Measurements from ENCODE around the gene KRT3. TPM values are rescaled to one million over a fixed set of nuclear protein-coding genes. Genes with fewer than 3 reads are reported as not detected.

Gene KRT3
- total RNA-seq, 1 donor from 2014 or later, result not detected

DNA sequence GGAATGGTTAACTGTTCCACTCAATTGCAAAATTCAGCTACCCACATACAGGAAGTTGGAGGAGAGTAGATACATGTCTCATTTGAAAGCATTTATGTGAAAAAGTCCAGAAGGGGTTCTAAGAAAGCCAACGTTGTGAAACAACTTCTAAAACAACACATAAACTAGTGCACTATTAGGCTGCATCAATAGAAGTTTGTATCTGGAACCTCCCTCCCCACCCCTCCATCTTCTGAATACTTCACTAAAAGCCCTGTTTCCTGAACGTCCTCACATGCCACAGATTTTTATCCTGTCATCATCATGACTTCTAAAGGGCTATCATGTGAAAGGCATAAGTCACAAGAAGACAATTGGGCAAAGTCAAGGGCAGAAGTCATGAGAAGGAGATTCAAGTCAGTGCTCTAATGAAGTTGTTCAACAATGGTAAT lies 32.7 kb upstream of the KRT3 start:
- peak; percentile 41 for ATAC-seq
- H3K4me3 ChIP-seq, result no peak overlapping the region
- TF ChIP-seq, protein P1, sequence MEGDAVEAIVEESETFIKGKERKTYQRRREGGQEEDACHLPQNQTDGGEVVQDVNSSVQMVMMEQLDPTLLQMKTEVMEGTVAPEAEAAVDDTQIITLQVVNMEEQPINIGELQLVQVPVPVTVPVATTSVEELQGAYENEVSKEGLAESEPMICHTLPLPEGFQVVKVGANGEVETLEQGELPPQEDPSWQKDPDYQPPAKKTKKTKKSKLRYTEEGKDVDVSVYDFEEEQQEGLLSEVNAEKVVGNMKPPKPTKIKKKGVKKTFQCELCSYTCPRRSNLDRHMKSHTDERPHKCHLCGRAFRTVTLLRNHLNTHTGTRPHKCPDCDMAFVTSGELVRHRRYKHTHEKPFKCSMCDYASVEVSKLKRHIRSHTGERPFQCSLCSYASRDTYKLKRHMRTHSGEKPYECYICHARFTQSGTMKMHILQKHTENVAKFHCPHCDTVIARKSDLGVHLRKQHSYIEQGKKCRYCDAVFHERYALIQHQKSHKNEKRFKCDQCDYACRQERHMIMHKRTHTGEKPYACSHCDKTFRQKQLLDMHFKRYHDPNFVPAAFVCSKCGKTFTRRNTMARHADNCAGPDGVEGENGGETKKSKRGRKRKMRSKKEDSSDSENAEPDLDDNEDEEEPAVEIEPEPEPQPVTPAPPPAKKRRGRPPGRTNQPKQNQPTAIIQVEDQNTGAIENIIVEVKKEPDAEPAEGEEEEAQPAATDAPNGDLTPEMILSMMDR (IDR thresholded peaks at IDR 0.05), result no peak

DNA sequence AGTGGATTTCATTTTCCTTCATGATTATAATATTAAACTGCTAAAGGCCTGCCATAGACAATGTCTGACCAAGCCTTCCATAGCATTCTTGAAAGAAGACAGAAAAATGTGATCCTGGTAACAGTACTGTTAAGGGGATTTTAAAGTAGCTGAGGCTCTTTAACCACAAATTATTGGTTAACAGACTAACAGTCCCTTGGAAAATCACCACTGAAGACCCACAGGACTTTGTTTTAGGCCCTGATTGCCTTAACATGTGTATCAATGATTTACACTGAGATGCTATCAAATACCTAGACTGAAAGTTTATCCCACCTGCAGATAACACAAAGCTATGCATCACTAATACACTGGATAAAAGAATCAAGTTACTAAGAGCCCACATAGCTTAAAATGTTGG lies 32.2 kb upstream of the KRT3 start:
- Histone ChIP-seq H3K27ac (no peak overlapping the region), H3K27me3 (peaks cover 5% of the 10 kb centered on the region), H3K4me1 (no peaks in the 10 kb centered on the region), H3K4me3 (no peak overlapping the region), H3K9me3 (no peaks in the 10 kb centered on the region), H3K36me3 (no peaks in the 10 kb centered on the region)
- TF ChIP-seq, protein P1 (IDR thresholded peaks at IDR 0.05), result no peak
- no peak for DNase-seq
- no peak for ATAC-seq
- intact Hi-C loops (cut with DNase I), result no loop called here

More for the DNA sequence above, 32.7 kb upstream of the KRT3 start:
- Histone ChIP-seq H3K27ac (no peak overlapping the region), H3K9me3 (no peaks in the 10 kb centered on the region), H3K36me3 (no peaks in the 10 kb centered on the region), H3K27me3 (peaks cover under 1% of the 10 kb centered on the region), H3K4me1 (no peaks in the 10 kb centered on the region)
- intact Hi-C loops (cut with DNase I), result no loop called here
- no peak for DNase-seq

DNA sequence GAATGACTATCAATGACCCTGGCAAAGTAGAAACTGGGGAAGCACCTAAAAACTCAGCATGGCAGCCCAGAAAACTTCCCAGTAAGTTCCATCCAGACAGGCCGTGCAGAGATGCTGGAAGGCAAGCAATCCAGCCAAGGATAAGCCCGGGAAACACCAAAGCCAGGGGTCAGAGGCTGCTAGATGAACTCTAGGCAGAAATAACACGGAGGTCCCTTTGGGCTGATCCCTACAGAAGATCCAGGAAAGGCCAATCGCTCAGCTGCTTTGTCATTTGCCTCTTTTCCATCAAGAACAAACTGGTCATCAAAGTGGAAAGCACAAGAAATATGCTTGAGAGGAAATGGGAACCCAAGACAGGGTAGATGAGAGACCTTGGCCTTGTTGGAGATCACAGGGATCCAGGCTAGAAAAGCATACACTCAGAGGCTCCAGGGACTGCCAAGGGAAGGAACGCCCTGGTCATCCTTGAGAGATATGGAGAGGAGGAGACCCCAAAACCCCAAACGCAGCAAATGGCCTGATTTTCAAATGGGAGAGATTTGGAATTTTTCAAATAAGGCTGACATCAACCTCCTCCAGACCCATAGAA lies 31.7 kb upstream of the KRT3 start:
- intact Hi-C loops (cut with DNase I), result no loop called here
- no peak for DNase-seq
- TF ChIP-seq, protein P1 (IDR thresholded peaks at IDR 0.05), result no peak

DNA sequence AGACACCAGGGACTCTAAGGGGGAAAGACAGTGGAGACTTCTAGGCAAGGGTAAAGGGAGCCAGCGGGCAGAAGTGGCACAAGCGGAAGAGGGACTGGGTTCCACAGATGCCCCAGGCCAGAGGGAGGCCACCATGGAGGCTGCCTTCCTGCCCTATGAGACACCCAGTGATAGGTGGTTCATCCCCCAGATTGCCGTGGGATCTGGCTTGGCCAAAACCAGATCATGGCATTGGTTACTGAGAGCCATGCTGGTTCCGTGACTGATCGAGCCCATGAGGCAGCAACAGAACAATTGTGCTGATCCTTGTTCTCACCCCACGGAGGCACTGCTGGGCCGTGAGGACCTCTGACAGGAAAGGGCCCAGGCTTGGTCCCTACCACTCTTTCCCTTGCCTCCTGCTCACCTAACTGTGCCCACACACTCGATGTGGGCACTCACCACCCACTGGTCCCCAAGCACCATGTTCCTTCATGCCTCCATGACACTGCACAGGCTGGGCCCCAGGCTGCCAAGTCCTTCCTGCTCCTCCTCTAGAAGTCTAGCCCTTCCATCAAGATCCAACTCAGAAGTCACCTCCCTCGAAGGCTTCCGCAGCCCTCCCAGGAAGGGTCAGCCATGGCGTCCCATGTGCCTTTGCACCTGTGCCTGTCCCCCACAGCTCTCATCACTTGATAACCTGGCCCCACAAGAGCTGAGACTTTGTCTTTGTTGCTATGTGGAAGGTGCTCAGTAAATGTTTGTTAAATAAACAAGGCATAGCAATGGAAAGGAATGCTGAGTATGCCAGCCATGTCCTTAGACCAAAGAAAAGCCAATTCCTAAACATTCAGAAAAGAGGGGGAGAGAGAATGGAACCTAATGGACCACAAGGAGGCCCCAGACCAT lies 30.9 kb upstream of the KRT3 start:
- TF ChIP-seq, protein P1 (IDR thresholded peaks at IDR 0.05), result no peak
- DNase-seq, result no peak
- Histone ChIP-seq H3K27ac (no peak overlapping the region), H3K4me3 (no peak overlapping the region), H3K4me1 (peaks cover 4% of the 10 kb centered on the region), H3K9me3 (no peaks in the 10 kb centered on the region), H3K27me3 (peaks cover 7% of the 10 kb centered on the region), H3K36me3 (no peaks in the 10 kb centered on the region)
- intact Hi-C loops (cut with DNase I), result no loop called here
- ATAC-seq, result peak; percentile 19

More for the DNA sequence above, 31.7 kb upstream of the KRT3 start:
- no peak for ATAC-seq
- H3K27ac ChIP-seq, result no peak overlapping the region
- H3K4me3 ChIP-seq, result no peak overlapping the region
- H3K9me3 ChIP-seq, result no peaks in the 10 kb centered on the region
- no peaks in the 10 kb centered on the region for H3K4me1 ChIP-seq
- no peaks in the 10 kb centered on the region for H3K36me3 ChIP-seq
- peaks cover 7% of the 10 kb centered on the region for H3K27me3 ChIP-seq

DNA sequence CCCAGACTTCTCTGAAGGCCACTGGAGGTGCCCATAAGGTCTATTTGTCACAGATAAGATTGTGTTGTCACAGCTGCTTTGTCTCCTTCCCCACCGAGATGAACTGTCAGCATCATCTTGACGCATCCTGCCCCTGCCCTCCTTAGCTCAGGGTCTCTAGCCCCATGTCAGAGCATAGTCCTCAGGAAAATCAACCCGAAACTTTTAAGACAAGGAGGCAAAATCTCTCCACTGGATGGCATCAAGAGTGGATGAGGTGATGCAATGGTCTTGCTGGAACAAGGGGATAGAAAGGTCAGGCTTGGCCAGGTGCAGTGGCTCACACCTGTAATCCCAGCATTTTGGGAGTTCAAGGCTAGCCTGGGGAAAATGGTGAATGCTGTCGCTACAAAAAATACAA lies 30.0 kb upstream of the KRT3 start:
- Histone ChIP-seq H3K9me3 (no peaks in the 10 kb centered on the region), H3K36me3 (no peaks in the 10 kb centered on the region), H3K27ac (no peak overlapping the region), H3K4me3 (no peak overlapping the region), H3K4me1 (peaks cover 4% of the 10 kb centered on the region), H3K27me3 (peaks cover 7% of the 10 kb centered on the region)
- TF ChIP-seq, protein P1 (IDR thresholded peaks at IDR 0.05), result no peak
- no peak for DNase-seq
- no peak for ATAC-seq
- intact Hi-C loops (cut with DNase I), result no loop called here

Data from upper lobe of right lung (tissue), 1 donor.